ENCODE measurements around the gene TBC1D8. TPM values are rescaled to one million over a fixed set of nuclear protein-coding genes. Genes with fewer than 3 reads are reported as not detected.

TBC1D8 gene
- total and polyA plus RNA-seq, 2 of the 8 experiments (the other 6 are each of a cell fraction or from before 2014, with no cell fraction given), result 20.8 to 21.8 TPM

DNA sequence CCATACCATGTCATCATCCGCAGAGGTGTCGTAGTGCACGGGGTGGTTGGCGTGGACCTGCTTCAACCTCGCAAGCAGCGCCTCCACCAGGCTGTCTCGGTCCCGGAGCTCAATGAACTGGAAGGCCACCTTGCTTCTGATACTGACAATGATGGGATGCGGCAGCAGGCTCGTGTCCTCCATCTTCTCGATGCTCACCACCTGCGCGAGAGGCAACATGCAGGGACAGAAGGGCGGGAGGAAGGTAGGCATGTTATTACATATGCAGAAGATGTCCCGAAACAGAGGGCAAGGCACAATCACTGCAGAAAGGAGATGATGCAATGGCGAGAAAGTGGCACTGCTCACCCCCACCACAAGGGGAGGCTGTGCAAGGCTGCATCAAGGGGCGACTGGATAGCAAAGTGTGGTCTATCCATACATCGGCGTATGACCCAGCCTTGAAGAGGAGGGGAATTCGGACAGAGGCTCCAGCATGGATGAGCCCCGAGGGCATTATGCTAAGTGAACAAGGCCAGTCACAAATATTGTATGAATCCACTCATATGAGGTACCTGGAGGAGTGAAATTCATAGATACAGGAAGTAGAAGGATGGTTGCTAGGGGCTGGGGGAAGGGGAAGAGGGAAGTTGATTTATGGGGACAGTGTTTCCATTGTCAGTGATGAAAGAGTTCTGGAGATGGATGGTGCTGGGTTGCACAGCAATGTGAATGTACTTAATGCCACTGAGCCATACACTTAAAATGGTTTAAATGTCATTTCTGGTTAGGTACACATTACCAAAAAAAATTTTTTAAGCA lies 112.5 kb downstream of the TBC1D8 start (continued):
- TF ChIP-seq NANOG (IDR thresholded peaks at IDR 0.05; ENCODE audit: insufficient read depth, low read depth, low read length, poor library complexity, severe bottlenecking) (no peak), BACH1 (IDR thresholded peaks at IDR 0.05; ENCODE audit: low read length) (no peak), POU5F1 (IDR thresholded peaks at IDR 0.05; ENCODE audit: low read depth, low read length) (no peak), SP1 (IDR thresholded peaks at IDR 0.05; ENCODE audit: low read depth, low read length) (no peak), EP300 (IDR thresholded peaks at IDR 0.05; ENCODE audit: borderline replicate concordance in 1 of 2, low read depth in 2 of 2, low read length in 2 of 2) (no peak), EZH2 (IDR thresholded peaks at IDR 0.05; ENCODE audit: low read depth, low read length, severe bottlenecking) (no peak), TEAD4 (IDR thresholded peaks at IDR 0.05; ENCODE audit: low read depth, low read length) (no peak), ASH2L (IDR thresholded peaks at IDR 0.05; ENCODE audit: low read length) (no peak), KDM1A (IDR thresholded peaks at IDR 0.05; ENCODE audit: borderline replicate concordance, low read length) (0 out of 2 replicates have a peak, but pooled peaks have one; percentile 39), RAD21 (IDR thresholded peaks at IDR 0.05 in 1 of 2, conservative IDR thresholded peaks at IDR 0.05 in 1 of 2; ENCODE audit: low read depth in 2 of 2, low read length in 2 of 2) (peak; percentile 67 to 69), CREB1 (IDR thresholded peaks at IDR 0.05) (no peak), BCL11A (IDR thresholded peaks at IDR 0.05; ENCODE audit: low read depth in 2 of 2, low read length in 2 of 2) (no peak), HDAC6 (IDR thresholded peaks at IDR 0.05; ENCODE audit: low read depth, low read length) (no peak), JUND (IDR thresholded peaks at IDR 0.05; ENCODE audit: low read length) (peak; percentile 78), PHF8 (conservative IDR thresholded peaks at IDR 0.05; ENCODE audit: low read depth, low read length) (no peak), TAF1 (IDR thresholded peaks at IDR 0.05; ENCODE audit: low read depth, low read length) (no peak)
- TF ChIP-seq, protein P1, sequence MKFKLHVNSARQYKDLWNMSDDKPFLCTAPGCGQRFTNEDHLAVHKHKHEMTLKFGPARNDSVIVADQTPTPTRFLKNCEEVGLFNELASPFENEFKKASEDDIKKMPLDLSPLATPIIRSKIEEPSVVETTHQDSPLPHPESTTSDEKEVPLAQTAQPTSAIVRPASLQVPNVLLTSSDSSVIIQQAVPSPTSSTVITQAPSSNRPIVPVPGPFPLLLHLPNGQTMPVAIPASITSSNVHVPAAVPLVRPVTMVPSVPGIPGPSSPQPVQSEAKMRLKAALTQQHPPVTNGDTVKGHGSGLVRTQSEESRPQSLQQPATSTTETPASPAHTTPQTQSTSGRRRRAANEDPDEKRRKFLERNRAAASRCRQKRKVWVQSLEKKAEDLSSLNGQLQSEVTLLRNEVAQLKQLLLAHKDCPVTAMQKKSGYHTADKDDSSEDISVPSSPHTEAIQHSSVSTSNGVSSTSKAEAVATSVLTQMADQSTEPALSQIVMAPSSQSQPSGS (IDR thresholded peaks at IDR 0.05; ENCODE audit: low read length), result no peak
- TF ChIP-seq, protein P2, sequence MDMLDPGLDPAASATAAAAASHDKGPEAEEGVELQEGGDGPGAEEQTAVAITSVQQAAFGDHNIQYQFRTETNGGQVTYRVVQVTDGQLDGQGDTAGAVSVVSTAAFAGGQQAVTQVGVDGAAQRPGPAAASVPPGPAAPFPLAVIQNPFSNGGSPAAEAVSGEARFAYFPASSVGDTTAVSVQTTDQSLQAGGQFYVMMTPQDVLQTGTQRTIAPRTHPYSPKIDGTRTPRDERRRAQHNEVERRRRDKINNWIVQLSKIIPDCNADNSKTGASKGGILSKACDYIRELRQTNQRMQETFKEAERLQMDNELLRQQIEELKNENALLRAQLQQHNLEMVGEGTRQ (IDR thresholded peaks at IDR 0.05; ENCODE audit: low read length), result no peak
